Tibial nerve (tissue), 4 donors: ENCODE measurements around the gene PRDM2. TPM values are rescaled to one million over a fixed set of nuclear protein-coding genes. Genes with fewer than 3 reads are reported as not detected.
A peak's percentile ranks its signal among the peaks of the same experiment; 100 is the strongest.

ENCODE experiments used
- DNase-seq, 2 donors: peaks; one replicate each; pipeline ENCODE4 v3.0.0-alpha.2; 2019; ENCODE audit warnings: low spot score in 2 of 2
- H3K27ac ChIP-seq, 4 donors: fragments of 200-600 bp; sonication (generic) in 3 of 4; one replicate each; pipeline ENCODE4 v1.5.1; 2017 to 2019; ENCODE audit warnings: mild to moderate bottlenecking in 1 of 4
- H3K27me3 ChIP-seq, 2 donors: fragments of 200-600 bp; sonication (generic) in 1 of 2; one replicate each; pipeline versions ENCODE4 v1.5.1 to v1.6.0; 2017 to 2019
- H3K36me3 ChIP-seq, 3 donors: fragments of 200-600 bp; sonication (generic); one replicate each; pipeline ENCODE4 v1.5.1; 2018 to 2019
- H3K4me1 ChIP-seq, 4 donors: fragments of 200-600 bp; sonication (generic) in 3 of 4; one replicate each; pipeline ENCODE4 v1.5.1; 2017 to 2019
- H3K4me3 ChIP-seq, 4 donors: fragments of 200-600 bp; sonication (generic) in 3 of 4; one replicate each; pipeline ENCODE4 v1.5.1; 2017 to 2019; ENCODE audit warnings: mild to moderate bottlenecking in 1 of 4, moderate library complexity in 1 of 4
- H3K9me3 ChIP-seq, 4 donors: fragments of 200-600 bp; sonication (generic) in 3 of 4; one replicate each; pipeline ENCODE4 v1.5.1; 2017 to 2019
- EP300 ChIP-seq, 2 donors: sonication (generic); formaldehyde crosslinking; IDR thresholded peaks; one replicate each; pipeline ENCODE4 v1.6.1; 2017; ENCODE audit warnings: antibody characterized with exemption in 2 of 2, mild to moderate bottlenecking in 1 of 2
- POLR2A ChIP-seq, 2 donors: fragments of 450-650 bp; IDR thresholded peaks; one replicate each; pipeline ENCODE4 v1.6.1; 2017; ENCODE audit warnings: antibody characterized with exemption in 2 of 2, mild to moderate bottlenecking in 2 of 2, moderate library complexity in 2 of 2
- WGBS, 2 donors: methylation state at CpG; one replicate each; pipeline ENCODE4 v1.1.5; 2018; 5-methylcytosine and 5-hydroxymethylcytosine counted together
- total RNA-seq, 4 donors: library from RNA; depleted of rRNA; stranded (reverse); fragments of >200 nt; gene quantifications; one replicate each; pipeline ENCODE4 v1.1.0, GENCODE V29; 2016
- TF ChIP-seq, protein P1 (sequence below), 5 experiments: fragments of 200-600 bp in 3 of 5; fragments of 450-650 bp in 2 of 5; sonication (generic) in 3 of 5; IDR thresholded peaks; one replicate each; pipeline ENCODE4 v1.5.1; 2016 to 2019; ENCODE audit warnings: antibody characterized with exemption in 5 of 5, mild to moderate bottlenecking in 3 of 5, moderate library complexity in 2 of 5

PRDM2 gene
- total RNA-seq, 4 donors from 2014 or later, result 26.4 to 48.8 (median 46.5) TPM

DNA sequence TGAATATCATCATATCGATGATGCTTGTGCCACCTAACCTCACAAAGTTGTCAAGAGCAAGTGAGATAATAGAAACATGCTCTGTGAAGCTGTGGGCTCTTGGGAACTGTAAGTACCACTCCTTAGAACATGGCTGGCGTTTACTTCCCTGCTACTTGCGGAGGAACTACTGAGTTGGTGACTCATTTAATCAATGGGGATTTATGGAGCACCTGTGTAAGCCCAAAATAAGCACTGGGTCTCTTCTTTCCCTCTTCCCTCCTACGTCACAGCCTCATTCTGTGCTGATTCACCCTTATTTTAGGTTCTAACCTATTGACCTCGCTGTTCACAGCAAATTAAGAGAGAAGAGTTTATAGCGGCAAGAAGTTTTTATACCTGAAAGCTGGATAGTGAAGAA, 52.9 kb downstream of the PRDM2 start:
- TF ChIP-seq, protein P1, sequence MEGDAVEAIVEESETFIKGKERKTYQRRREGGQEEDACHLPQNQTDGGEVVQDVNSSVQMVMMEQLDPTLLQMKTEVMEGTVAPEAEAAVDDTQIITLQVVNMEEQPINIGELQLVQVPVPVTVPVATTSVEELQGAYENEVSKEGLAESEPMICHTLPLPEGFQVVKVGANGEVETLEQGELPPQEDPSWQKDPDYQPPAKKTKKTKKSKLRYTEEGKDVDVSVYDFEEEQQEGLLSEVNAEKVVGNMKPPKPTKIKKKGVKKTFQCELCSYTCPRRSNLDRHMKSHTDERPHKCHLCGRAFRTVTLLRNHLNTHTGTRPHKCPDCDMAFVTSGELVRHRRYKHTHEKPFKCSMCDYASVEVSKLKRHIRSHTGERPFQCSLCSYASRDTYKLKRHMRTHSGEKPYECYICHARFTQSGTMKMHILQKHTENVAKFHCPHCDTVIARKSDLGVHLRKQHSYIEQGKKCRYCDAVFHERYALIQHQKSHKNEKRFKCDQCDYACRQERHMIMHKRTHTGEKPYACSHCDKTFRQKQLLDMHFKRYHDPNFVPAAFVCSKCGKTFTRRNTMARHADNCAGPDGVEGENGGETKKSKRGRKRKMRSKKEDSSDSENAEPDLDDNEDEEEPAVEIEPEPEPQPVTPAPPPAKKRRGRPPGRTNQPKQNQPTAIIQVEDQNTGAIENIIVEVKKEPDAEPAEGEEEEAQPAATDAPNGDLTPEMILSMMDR (IDR thresholded peaks at IDR 0.05), result no peak
- TF ChIP-seq EP300 (IDR thresholded peaks at IDR 0.05) (no peak), POLR2A (IDR thresholded peaks at IDR 0.05) (no peak)
- H3K4me1 ChIP-seq, result peaks cover 0 to 79% (median 33%) of the 10 kb centered on the region in 4 donors
- WGBS, 2 donors, result 87% methylated on average over 6 of the region's 6 CpGs

GRCh38 chr1:13753636-13754402, 53.8 kb downstream of the PRDM2 start:
- Histone ChIP-seq H3K27me3 (no peaks in the 10 kb centered on the region), H3K4me1 (peaks cover 0 to 80% (median 31%) of the 10 kb centered on the region in 4 donors), H3K27ac (no peak overlapping the region), H3K36me3 (no peaks in the 10 kb centered on the region), H3K4me3 (no peak overlapping the region), H3K9me3 (no peaks in the 10 kb centered on the region)
- DNase-seq, result no peak
- WGBS, 2 donors, result 88% methylated on average over 5 of the region's 5 CpGs
- TF ChIP-seq, protein P1 (IDR thresholded peaks at IDR 0.05), result no peak
- TF ChIP-seq POLR2A (IDR thresholded peaks at IDR 0.05), result no peak

More for the DNA sequence above, 52.9 kb downstream of the PRDM2 start:
- Histone ChIP-seq H3K36me3 (no peaks in the 10 kb centered on the region), H3K27me3 (no peaks in the 10 kb centered on the region), H3K4me3 (no peak overlapping the region), H3K9me3 (no peaks in the 10 kb centered on the region), H3K27ac (no peak overlapping the region)
- no peak for DNase-seq

DNA sequence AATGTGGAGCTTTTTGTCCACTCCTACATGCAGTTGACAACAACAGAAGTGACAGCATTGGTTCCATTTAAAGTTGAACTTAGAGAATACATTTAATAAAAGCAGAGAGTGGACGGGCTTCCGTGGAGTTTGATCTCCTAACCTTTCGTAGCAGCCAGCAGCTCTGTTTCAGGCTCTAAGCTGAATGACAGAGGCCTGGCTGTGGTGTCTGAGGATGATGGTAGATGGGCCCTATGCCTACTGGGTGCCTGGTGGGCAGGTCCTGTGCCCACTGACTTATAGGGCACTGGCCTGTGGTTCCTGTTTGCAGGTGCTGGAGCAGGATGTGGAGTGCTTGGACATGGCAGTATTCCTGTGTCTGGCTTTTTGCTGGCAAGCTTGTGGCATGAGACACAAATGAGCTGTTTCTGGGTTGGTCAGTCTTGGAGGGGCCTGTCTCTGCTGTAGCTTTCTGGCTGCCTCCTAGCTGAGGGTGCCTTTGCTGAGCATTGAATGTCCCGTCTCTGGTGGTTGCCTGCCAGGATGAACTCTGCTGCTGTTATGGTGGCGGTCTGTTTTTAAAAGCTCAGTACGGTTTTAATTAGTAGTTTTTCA, 54.6 kb downstream of the PRDM2 start:
- peak overlapping the region in 1 of 4 donors; percentile 19 for H3K27ac ChIP-seq
- peaks cover 0 to 88% (median 36%) of the 10 kb centered on the region in 4 donors for H3K4me1 ChIP-seq
- WGBS, 2 donors, result 74 to 78% methylated on average over 6 of the region's 6 CpGs

GRCh38 chr1:13756557-13757315, 56.7 kb downstream of the PRDM2 start:
- H3K9me3 ChIP-seq, result no peaks in the 10 kb centered on the region
- H3K36me3 ChIP-seq, result no peaks in the 10 kb centered on the region
- no peaks in the 10 kb centered on the region for H3K27me3 ChIP-seq
- TF ChIP-seq POLR2A (IDR thresholded peaks at IDR 0.05) (no peak), EP300 (IDR thresholded peaks at IDR 0.05) (no peak)
- TF ChIP-seq, protein P1 (IDR thresholded peaks at IDR 0.05), result no peak
- no peak overlapping the region for H3K27ac ChIP-seq
- DNase-seq, result no peak
- WGBS, 2 donors, result 68 to 69% methylated on average over 4 of the region's 4 CpGs
- no peak overlapping the region for H3K4me3 ChIP-seq
- H3K4me1 ChIP-seq, result peaks cover 0 to 91% (median 21%) of the 10 kb centered on the region in 4 donors

More for the DNA sequence above, 54.6 kb downstream of the PRDM2 start:
- Histone ChIP-seq H3K9me3 (no peaks in the 10 kb centered on the region), H3K4me3 (no peak overlapping the region), H3K36me3 (no peaks in the 10 kb centered on the region), H3K27me3 (no peaks in the 10 kb centered on the region)
- no peak for DNase-seq
- no peak for TF ChIP-seq POLR2A (IDR thresholded peaks at IDR 0.05)

GRCh38 chr1:13757693-13758092, 57.7 kb downstream of the PRDM2 start:
- Histone ChIP-seq H3K27ac (no peak overlapping the region), H3K4me3 (no peak overlapping the region), H3K27me3 (no peaks in the 10 kb centered on the region), H3K4me1 (peaks cover 0 to 91% (median 15%) of the 10 kb centered on the region in 4 donors), H3K36me3 (no peaks in the 10 kb centered on the region), H3K9me3 (no peaks in the 10 kb centered on the region)
- WGBS, 2 donors, result 94 to 97% methylated on average over 2 of the region's 2 CpGs
- no peak for DNase-seq
- TF ChIP-seq, protein P1 (IDR thresholded peaks at IDR 0.05), result no peak
- TF ChIP-seq POLR2A (IDR thresholded peaks at IDR 0.05) (no peak), EP300 (IDR thresholded peaks at IDR 0.05) (no peak)
